ENCODE data around the gene GRM3. TPM values are rescaled to one million over a fixed set of nuclear protein-coding genes. Genes with fewer than 3 reads are reported as not detected.
A peak's percentile ranks its signal among the peaks of the same experiment; 100 is the strongest.

The GRM3 gene
- total RNA-seq, 1 donor, result not detected

GRCh38 chr7:86644282-86645224 is 844 bp downstream of the GRM3 start:
- no peaks in the 10 kb centered on the region for H3K27me3 ChIP-seq (ENCODE audit: insufficient read depth, low read length)
- no peak overlapping the region for H3K4me2 ChIP-seq (ENCODE audit: insufficient read depth, low read length)
- no peaks in the 10 kb centered on the region for H3K79me2 ChIP-seq (ENCODE audit: insufficient read depth, low read length)
- no peak overlapping the region for H2AFZ ChIP-seq (ENCODE audit: low read length)
- DNase-seq (ENCODE audit: insufficient read length, low spot score, missing footprints), result no peak
- H3K36me3 ChIP-seq (ENCODE audit: insufficient read depth, low read length), result no peaks in the 10 kb centered on the region
- H4K20me1 ChIP-seq (ENCODE audit: insufficient read depth, low read length), result no peaks in the 10 kb centered on the region
- no peak overlapping the region for H3K27ac ChIP-seq (ENCODE audit: low read depth, low read length)
- no peaks in the 10 kb centered on the region for H3K9me3 ChIP-seq (ENCODE audit: low read depth, low read length)
- no peaks in the 10 kb centered on the region for H3K4me1 ChIP-seq (ENCODE audit: insufficient read depth, low read length)
- no peak for TF ChIP-seq CTCF (IDR thresholded peaks at IDR 0.05; ENCODE audit: extremely low read depth, low read depth, low read length)
- H3K4me3 ChIP-seq (ENCODE audit: insufficient read depth, low read length), result no peak overlapping the region

- DNase-seq (ENCODE audit: insufficient read length, low spot score, missing footprints), result no peak
- no peak for TF ChIP-seq CTCF (IDR thresholded peaks at IDR 0.05; ENCODE audit: extremely low read depth, low read depth, low read length)
- no peak overlapping the region for H3K4me2 ChIP-seq (ENCODE audit: insufficient read depth, low read length)
Measured at GRCh38 chr7:86645225-86645608, 1.5 kb downstream of the GRM3 start.

GRCh38 chr7:86645676-86646276 is 2.1 kb downstream of the GRM3 start:
- no peaks in the 10 kb centered on the region for H3K4me1 ChIP-seq (ENCODE audit: insufficient read depth, low read length)
- H3K36me3 ChIP-seq (ENCODE audit: insufficient read depth, low read length), result no peaks in the 10 kb centered on the region
- no peaks in the 10 kb centered on the region for H3K9me3 ChIP-seq (ENCODE audit: low read depth, low read length)
- no peaks in the 10 kb centered on the region for H3K27me3 ChIP-seq (ENCODE audit: insufficient read depth, low read length)
- no peaks in the 10 kb centered on the region for H4K20me1 ChIP-seq (ENCODE audit: insufficient read depth, low read length)
- peak; percentile 66 for DNase-seq (ENCODE audit: insufficient read length, low spot score, missing footprints)
- H3K79me2 ChIP-seq (ENCODE audit: insufficient read depth, low read length), result no peaks in the 10 kb centered on the region
- no peak for TF ChIP-seq CTCF (IDR thresholded peaks at IDR 0.05; ENCODE audit: extremely low read depth, low read depth, low read length)
- no peak overlapping the region for H3K4me3 ChIP-seq (ENCODE audit: insufficient read depth, low read length)
- no peak overlapping the region for H3K27ac ChIP-seq (ENCODE audit: low read depth, low read length)
- no peak overlapping the region for H3K4me2 ChIP-seq (ENCODE audit: insufficient read depth, low read length)
- no peak overlapping the region for H2AFZ ChIP-seq (ENCODE audit: low read length)

More at GRCh38 chr7:86645225-86645608, 1.5 kb downstream of the GRM3 start:
- Histone ChIP-seq H3K36me3 (ENCODE audit: insufficient read depth, low read length) (no peaks in the 10 kb centered on the region), H3K79me2 (ENCODE audit: insufficient read depth, low read length) (no peaks in the 10 kb centered on the region), H2AFZ (ENCODE audit: low read length) (no peak overlapping the region), H3K4me3 (ENCODE audit: insufficient read depth, low read length) (no peak overlapping the region), H3K9me3 (ENCODE audit: low read depth, low read length) (no peaks in the 10 kb centered on the region), H3K4me1 (ENCODE audit: insufficient read depth, low read length) (no peaks in the 10 kb centered on the region), H3K27me3 (ENCODE audit: insufficient read depth, low read length) (no peaks in the 10 kb centered on the region), H3K27ac (ENCODE audit: low read depth, low read length) (no peak overlapping the region), H4K20me1 (ENCODE audit: insufficient read depth, low read length) (no peaks in the 10 kb centered on the region)

Data from osteoblast (primary cell).